Measurements from ENCODE around the gene BCL2L12.

- TF ChIP-seq SP1 (IDR thresholded peaks at IDR 0.05) (no peak), SUZ12 (IDR thresholded peaks at IDR 0.05) (no peak), BHLHE40 (IDR thresholded peaks at IDR 0.05; ENCODE audit: borderline replicate concordance) (no peak), ELF4 (IDR thresholded peaks at IDR 0.05) (no peak), TARDBP (IDR thresholded peaks at IDR 0.05) (no peak), HDGF (IDR thresholded peaks at IDR 0.05; ENCODE audit: borderline replicate concordance) (no peak), FOXK2 (IDR thresholded peaks at IDR 0.05) (no peak), LEF1 (IDR thresholded peaks at IDR 0.05; ENCODE audit: borderline replicate concordance) (no peak), L3MBTL2 (conservative IDR thresholded peaks at IDR 0.05) (no peak), FOXM1 (IDR thresholded peaks at IDR 0.05; ENCODE audit: borderline replicate concordance) (no peak), ZNF384 (IDR thresholded peaks at IDR 0.05) (no peak), ARNT (IDR thresholded peaks at IDR 0.05) (no peak), FOXA1 (IDR thresholded peaks at IDR 0.05) (no peak)
- TF ChIP-seq, protein P1, sequence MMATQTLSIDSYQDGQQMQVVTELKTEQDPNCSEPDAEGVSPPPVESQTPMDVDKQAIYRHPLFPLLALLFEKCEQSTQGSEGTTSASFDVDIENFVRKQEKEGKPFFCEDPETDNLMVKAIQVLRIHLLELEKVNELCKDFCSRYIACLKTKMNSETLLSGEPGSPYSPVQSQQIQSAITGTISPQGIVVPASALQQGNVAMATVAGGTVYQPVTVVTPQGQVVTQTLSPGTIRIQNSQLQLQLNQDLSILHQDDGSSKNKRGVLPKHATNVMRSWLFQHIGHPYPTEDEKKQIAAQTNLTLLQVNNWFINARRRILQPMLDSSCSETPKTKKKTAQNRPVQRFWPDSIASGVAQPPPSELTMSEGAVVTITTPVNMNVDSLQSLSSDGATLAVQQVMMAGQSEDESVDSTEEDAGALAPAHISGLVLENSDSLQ (IDR thresholded peaks at IDR 0.05): no peak
Observed at GRCh38 chr19:49680421-49681351, 15.0 kb downstream of the BCL2L12 start.
